Skin epidermis (tissue), 12 donors: ENCODE measurements around the gene PCDHGA9.

Experiments
- H3K27ac ChIP-seq, 21 experiments: fragments of 200-600 bp; sonication (generic) in 11 of 21; one replicate each; pipeline ENCODE4 v1.5.0; 2020; ENCODE audit warnings: mild to moderate bottlenecking in 3 of 21, inconsistent platforms in 2 of 21, moderate library complexity in 2 of 21
- H3K4me3 ChIP-seq, 7 experiments: fragments of 200-600 bp; sonication (generic) in 2 of 7; one replicate each; pipeline ENCODE4 v1.5.0; 2020; ENCODE audit warnings: inconsistent platforms in 2 of 7, mild to moderate bottlenecking in 2 of 7, moderate library complexity in 1 of 7

PCDHGA9 gene

DNA sequence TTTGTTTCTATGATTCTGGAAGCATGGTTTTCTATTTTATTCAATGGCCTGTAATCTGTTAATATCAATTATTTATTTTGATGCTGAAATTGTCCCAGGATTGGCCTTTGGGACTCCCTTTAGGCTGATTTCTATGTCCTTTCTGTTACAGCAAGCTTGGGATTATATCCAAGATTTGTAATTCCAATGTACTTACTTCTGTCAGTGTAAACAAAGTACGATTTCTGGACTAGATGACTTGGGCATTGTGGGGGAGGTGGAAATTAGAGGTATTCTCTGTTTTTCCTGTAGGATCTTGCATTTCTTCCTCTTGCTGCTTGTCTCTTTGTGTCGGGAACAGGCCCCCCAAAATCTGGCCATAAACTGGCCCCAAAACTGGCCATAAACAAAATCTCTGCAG is 31.4 kb downstream of the PCDHGA9 start:
- Histone ChIP-seq H3K27ac (no peak overlapping the region), H3K4me3 (no peak overlapping the region)

DNA sequence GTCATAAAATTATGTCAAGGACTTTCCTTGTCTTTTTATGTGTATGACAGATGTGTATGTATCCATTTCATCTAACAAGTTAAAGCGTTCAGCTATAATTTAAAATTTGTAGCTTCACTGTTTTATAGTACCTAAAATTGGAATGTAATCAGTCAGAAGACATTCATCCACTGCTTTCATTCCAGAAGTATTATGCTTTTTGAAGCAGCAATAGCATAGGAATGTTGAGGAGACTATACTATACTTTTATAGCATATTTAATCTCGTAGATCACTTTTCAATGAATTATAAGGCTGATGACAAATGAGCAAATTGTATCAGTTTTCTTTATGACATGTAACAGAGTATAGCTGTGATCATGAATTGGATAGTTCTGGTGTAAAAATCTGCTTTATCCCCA is 34.6 kb downstream of the PCDHGA9 start:
- no peak overlapping the region for H3K27ac ChIP-seq
- no peak overlapping the region for H3K4me3 ChIP-seq

DNA sequence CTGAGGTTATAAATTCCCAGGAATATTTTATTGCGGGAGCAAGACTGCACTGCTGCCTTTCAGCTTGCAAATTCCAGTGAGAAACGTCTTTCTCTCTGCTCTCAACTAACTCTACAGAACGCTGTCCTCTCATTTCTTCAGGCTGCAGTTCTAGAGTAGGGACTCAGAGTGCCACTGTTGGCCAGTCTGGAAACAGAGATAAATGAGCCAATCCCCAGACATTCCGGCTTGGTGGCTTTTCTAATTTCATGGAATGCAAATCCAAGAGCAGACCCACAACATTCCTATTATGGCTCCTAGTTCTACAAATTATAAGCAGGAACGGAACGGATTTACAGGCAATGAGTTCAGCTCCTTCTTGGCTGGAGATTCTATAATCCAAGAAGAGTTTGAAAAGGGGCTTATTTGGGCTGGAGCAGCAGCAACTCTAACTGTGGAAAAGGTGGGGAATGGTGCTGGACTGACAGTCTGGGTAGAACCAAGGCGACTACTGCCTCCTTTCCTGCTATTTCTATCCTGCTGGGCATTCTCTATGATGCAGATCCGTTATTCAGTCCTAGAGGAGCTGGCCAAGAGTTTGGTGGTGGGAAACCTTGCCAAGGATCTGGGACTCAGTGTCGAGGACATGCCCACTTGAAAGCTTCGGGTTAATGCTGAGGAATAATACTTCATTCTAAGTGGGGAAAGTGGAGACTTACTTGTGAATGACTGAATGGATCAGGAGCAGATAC is 37.0 kb downstream of the PCDHGA9 start:
- Histone ChIP-seq H3K27ac (no peak overlapping the region), H3K4me3 (no peak overlapping the region)

DNA sequence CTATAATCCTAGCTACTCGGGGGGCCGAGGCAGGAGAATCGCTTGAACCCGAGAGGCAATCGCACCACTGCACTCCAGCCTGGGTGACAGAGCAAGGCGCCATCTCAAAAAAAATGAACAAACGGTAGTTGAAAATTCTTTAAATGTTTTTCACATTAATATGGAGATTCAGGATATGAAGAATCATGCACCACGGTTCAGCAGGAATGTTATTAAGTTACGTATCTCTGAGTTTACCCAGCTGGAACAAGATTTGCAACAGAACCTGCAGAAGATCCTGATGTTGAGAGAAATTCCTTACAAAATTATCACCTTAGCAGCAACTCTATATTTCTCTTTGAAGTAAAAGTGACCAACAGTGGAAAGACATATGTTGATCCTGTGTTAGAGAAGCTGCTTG is 37.8 kb downstream of the PCDHGA9 start:
- no peak overlapping the region for H3K4me3 ChIP-seq
- H3K27ac ChIP-seq: no peak overlapping the region

DNA sequence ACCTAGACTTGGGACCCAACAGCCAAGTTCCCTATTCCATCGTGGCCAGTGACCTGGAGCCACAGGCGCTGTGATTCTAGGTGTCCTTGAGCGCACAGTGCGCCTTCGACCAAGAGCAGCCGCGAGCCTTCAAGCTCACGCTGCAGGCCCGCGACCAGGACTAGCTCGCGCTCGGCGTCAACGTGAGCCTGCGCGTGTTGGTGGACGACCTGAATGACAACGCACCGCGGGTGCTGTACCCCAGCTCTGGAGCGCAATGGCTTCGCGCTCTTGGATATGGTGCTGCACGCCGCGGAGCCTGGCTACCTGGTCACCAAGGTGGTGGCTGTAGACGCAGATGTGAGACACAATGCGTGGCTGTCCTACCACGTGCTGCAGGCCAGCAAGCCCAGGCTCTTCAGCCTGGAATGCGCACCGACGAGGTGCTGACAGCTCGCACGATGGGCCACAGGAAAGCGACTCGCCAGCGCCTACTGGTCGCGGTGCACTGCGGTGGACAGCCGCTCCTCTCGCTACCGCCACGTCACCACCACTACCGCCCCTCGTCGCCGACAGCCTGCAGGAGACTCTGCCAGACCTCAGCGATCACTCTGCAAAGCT is 39.1 kb downstream of the PCDHGA9 start:
- no peak overlapping the region for H3K27ac ChIP-seq
- no peak overlapping the region for H3K4me3 ChIP-seq
